HG03066 (cell line): Measurements from ENCODE around the gene ANXA4.
A peak's percentile ranks its signal among the peaks of the same experiment; 100 is the strongest.

Experiments used
- ATAC-seq: cut with Tn5 transposase; IDR thresholded peaks from one replicate; pipeline ENCODE4 v1.9.1; 2021; ENCODE audit warnings: low read depth; ENCODE audit not compliant: unreplicated experiment

Gene ANXA4

GRCh38 chr2:69774984-69775982, 33.3 kb downstream of the ANXA4 start:
- no peak for ATAC-seq

GRCh38 chr2:69776886-69777785, 35.2 kb downstream of the ANXA4 start:
- no peak for ATAC-seq

GRCh38 chr2:69777786-69778105, 35.8 kb downstream of the ANXA4 start:
- no peak for ATAC-seq

GRCh38 chr2:69779258-69780001, 37.5 kb downstream of the ANXA4 start:
- no peak for ATAC-seq

- no peak for ATAC-seq
Measured at GRCh38 chr2:69780921-69781320, 39.0 kb downstream of the ANXA4 start.

GRCh38 chr2:69781321-69782248, 39.7 kb downstream of the ANXA4 start:
- ATAC-seq: no peak

GRCh38 chr2:69784228-69784627, 42.3 kb downstream of the ANXA4 start:
- ATAC-seq: no peak

GRCh38 chr2:69785358-69785757, 43.4 kb downstream of the ANXA4 start:
- no peak for ATAC-seq

- no peak for ATAC-seq
Measured at GRCh38 chr2:69786052-69786560, 44.2 kb downstream of the ANXA4 start.

- ATAC-seq: peak; percentile 41
Measured at GRCh38 chr2:69789175-69789721, 47.3 kb downstream of the ANXA4 start.

GRCh38 chr2:69789772-69790600, 48.1 kb downstream of the ANXA4 start:
- peak; percentile 58 for ATAC-seq

- no peak for ATAC-seq
Measured at GRCh38 chr2:69790601-69790959, 48.6 kb downstream of the ANXA4 start.

- ATAC-seq: no peak
Measured at GRCh38 chr2:69791045-69791444, 49.1 kb downstream of the ANXA4 start.

GRCh38 chr2:69796174-69796573, 54.2 kb downstream of the ANXA4 start:
- no peak for ATAC-seq

- ATAC-seq: no peak
Measured at GRCh38 chr2:69797235-69797634, 55.3 kb downstream of the ANXA4 start.

GRCh38 chr2:69797836-69798289, 55.9 kb downstream of the ANXA4 start:
- no peak for ATAC-seq

GRCh38 chr2:69798290-69798908, 56.5 kb downstream of the ANXA4 start:
- ATAC-seq: no peak
